DND-41 (cell line): Measurements from ENCODE around the gene STK24.

Experiments used
- EZH2 ChIP-seq: IDR thresholded peaks from 3 replicates; pipeline ENCODE4 v1.6.1; 2012; ENCODE audit warnings: borderline replicate concordance, low read depth, mild to moderate bottlenecking, moderate library complexity, low read length, inconsistent platforms; ENCODE audit not compliant: severe bottlenecking
- TF ChIP-seq, protein P1 (sequence below): IDR thresholded peaks from 2 replicates; pipeline ENCODE4 v1.5.1; 2012; ENCODE audit warnings: borderline replicate concordance, low read length, moderate library complexity, mild to moderate bottlenecking; ENCODE audit not compliant: poor library complexity, severe bottlenecking; ENCODE audit errors: extremely low read depth

GRCh38 chr13:98448642-98448928 is 128.3 kb downstream of the STK24 start:
- TF ChIP-seq, protein P1, sequence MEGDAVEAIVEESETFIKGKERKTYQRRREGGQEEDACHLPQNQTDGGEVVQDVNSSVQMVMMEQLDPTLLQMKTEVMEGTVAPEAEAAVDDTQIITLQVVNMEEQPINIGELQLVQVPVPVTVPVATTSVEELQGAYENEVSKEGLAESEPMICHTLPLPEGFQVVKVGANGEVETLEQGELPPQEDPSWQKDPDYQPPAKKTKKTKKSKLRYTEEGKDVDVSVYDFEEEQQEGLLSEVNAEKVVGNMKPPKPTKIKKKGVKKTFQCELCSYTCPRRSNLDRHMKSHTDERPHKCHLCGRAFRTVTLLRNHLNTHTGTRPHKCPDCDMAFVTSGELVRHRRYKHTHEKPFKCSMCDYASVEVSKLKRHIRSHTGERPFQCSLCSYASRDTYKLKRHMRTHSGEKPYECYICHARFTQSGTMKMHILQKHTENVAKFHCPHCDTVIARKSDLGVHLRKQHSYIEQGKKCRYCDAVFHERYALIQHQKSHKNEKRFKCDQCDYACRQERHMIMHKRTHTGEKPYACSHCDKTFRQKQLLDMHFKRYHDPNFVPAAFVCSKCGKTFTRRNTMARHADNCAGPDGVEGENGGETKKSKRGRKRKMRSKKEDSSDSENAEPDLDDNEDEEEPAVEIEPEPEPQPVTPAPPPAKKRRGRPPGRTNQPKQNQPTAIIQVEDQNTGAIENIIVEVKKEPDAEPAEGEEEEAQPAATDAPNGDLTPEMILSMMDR = no peak
- TF ChIP-seq EZH2 = no peak
